ENCODE measurements around the gene ZNF555. TPM values are rescaled to one million over a fixed set of nuclear protein-coding genes. Genes with fewer than 3 reads are reported as not detected.
"Not testable (repeated sequence)": the region's sequence is repeated elsewhere in the genome, so short reads cannot be mapped to it uniquely, and the experiment has no call there.

Gene ZNF555
- 1 to 10 TPM; 1.3 to 2.8 TPM for total RNA-seq

DNA sequence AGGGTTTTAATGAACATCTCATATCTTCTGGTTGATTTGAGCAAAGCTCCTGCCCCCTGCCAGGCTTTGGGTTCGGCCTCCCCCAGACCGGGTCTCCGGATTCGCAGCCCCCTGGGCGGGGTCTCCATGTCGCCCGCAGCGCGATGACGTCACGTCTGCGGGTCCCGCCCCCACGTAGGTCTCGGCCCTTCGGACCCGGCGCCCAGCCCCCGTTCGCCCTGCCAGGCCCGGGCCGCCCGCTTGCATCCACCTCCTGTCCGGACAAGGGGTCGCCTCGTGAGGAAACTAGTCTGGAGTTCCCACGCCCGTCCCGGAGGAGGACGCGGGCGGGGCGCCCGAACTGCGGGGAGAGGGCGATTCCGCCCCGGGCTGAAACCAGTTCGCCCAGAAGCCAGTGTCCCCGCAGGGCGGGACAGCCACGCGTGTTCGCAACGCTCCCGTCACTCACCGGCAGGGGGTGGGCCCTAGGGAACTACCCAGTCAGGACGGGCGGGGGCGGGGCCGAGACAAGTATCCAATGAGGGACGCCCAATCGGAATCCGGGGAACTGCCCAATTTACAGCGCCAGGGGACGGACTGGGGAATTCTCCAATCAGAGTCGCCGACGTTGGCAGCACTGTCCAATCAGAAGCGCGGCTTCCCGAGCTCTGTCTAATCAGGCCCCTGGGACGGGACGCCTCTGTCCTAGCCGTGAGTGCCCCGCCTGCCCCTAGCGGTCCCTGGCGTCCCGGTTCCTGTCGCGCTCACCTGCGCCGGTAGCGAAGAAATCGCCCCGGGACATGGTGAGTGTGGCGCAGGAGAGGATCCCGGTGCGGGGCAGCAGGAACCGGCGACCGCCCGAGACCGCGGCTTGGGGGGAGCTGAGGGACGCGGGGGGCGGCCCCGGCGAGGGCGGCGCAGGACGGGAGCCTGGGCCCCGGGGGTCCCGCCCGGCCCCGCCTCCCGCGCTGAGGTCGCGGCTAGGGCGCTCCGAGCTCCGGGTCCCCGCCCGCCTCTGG is at the start of gene ZNF555:
ZNF555 (plus strand) TSS at position 682 of the 998 bp plus-strand sequence; CDS start at position 780, 98 bp downstream.
- Mint-ChIP-seq H3K36me3 (peaks cover 19 to 38% of the 10 kb centered on the region in 2 donors), H3K9me3 (peaks cover 8 to 16% of the 10 kb centered on the region in 2 donors), H3K27ac (peak within 1 kb of the TSS; percentile 22 to 88)
- ATAC-seq (peak; percentile 99 to 100), DNase-seq (ENCODE audit: low spot score in 2 of 2) (peak; percentile 94 to 99)

DNA sequence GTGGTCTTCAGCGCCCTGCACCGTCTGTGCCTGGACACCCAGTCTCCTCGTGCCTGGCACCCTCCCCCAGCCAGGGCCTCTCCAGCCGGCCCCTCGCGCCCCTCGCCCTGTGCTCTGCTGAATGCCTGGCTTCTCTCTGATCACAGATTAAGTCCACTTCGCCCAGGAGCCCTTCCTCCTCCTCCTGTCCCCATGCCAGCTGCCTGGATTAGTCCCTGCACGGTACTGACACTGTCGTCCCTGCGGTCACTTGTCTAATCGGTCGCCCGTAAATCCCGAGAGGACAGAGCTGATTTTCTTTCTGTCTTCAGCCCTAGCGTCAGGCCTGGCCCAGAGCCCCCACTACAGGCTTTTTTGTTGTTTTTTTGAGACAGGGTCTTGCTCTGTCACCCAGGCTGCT is 49.4 kb upstream of the ZNF555 start:
- DNase-seq (ENCODE audit: low spot score in 2 of 2) (no peak), ATAC-seq (no peak)
- Mint-ChIP-seq H3K9me3 (no peaks in the 10 kb centered on the region), H3K36me3 (peaks cover 0 to 25% of the 10 kb centered on the region in 2 donors), H3K27ac (peak overlapping the region; percentile 61 to 62)

DNA sequence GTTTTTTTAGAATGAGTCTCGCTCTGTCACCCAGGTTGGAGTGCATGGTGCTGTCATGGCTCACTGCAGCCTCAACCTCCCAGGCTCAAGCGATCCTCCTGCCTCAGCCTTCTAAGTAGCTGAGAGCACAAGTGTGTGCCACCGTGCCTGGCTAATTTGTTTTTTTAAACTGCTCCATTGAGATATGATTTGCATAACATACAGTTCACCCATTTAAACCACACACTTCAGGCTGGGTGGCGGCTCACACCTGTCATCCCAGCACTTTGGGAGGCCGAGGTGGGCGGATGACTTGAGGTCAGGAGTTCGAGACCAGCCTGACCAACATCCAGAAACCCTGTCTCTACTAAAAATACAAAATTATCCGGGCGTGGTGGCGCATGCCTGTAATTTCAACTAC is 48.6 kb upstream of the ZNF555 start:
- H3K27ac Mint-ChIP-seq; ATAC-seq; DNase-seq (ENCODE audit: low spot score in 2 of 2); H3K9me3 Mint-ChIP-seq: not testable (repeated sequence)
- H3K36me3 Mint-ChIP-seq: peaks cover 0 to 17% of the 10 kb centered on the region in 2 donors

DNA sequence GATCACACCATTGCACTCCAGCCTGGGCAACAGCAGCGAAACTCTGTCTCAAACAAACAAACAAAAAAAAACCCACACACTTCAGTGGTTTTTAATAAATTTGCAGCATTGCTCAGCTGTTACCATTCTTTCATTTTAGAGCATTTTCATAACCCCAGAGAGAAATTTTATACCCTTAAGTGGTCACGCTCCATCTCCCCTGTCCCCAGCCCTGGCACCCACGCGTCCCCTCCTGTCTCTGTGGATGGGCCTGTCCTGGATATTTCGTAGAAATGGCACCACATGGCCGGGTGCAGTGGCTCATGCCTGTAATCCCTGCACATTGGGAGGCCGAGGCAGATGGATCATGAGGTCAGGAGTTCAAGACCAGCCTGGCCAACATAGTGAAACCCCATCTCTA is 48.1 kb upstream of the ZNF555 start:
- DNase-seq (ENCODE audit: low spot score in 2 of 2) (no peak), ATAC-seq (no peak)
- Mint-ChIP-seq H3K9me3 (no peaks in the 10 kb centered on the region), H3K36me3 (peaks cover 0 to 13% of the 10 kb centered on the region in 2 donors), H3K27ac (no peak overlapping the region)

DNA sequence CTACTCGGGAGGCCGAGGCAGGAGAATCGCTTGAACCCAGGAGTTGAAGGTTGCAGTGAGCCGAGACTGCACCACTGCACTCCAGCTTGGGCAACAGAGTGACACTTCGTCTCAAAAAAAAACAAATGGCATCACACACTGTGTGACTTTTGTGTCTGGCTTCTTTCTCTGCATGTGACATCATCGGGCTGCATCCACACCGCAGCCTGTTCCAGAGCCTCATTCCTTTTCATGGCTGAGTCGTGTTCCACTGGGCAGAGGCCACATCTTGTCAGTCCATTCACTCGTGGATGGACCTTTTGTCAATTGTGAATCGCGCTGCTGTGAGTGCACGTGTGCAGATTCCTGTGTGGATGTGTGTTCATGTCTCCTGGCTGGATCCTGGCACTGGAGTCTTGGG is 47.7 kb upstream of the ZNF555 start:
- DNase-seq (ENCODE audit: low spot score in 2 of 2): no peak
- Mint-ChIP-seq H3K36me3 (peaks cover 0 to 10% of the 10 kb centered on the region in 2 donors), H3K9me3 (no peaks in the 10 kb centered on the region), H3K27ac (no peak overlapping the region)
- ATAC-seq: no peak

DNA sequence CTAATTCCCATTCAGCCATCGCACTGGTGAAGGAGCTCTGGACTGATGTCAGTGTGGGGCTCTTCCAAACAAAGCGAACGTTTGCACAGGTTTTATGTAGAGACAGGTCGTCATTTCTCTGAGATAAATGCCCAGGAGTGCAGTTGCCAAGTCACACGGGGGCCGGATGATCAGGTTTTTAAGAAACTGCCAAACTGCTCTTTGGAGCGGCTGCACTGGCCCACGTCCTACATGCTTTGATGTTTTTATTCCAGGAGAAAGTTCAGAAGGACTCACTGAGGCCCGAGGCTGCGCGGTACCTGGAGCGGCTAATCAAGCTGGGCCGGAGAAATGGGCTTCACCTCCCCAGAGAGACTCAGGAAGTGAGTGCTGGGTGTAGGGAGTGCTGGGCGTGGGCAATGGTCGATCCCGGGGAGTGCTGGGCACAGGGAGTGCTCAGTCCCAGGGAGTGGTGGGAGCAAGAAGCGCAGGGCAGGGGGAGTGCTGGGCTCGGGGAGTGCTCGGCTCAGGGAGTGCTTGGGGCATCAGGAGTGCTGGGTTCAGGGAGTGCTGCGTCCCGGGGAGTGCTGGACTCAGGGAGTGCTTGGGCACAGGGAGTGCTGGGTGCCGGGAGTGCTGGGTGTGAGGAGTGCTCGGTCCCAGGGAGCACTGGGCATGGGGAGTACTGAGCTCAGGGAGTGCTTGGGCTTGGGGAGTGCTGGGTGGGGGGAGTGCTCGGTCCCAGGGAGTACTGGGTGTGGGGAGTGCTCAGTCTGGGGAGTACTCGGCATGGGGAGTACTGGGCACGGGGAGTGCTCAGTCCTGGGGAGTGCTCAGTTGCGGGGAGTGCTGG is 45.2 kb upstream of the ZNF555 start:
- Mint-ChIP-seq H3K9me3 (no peaks in the 10 kb centered on the region), H3K27ac (peak overlapping the region in 1 of 2 donors; percentile 60), H3K36me3 (peaks cover 0 to 10% of the 10 kb centered on the region in 2 donors)
- ATAC-seq (no peak), DNase-seq (ENCODE audit: low spot score in 2 of 2) (no peak)

DNA sequence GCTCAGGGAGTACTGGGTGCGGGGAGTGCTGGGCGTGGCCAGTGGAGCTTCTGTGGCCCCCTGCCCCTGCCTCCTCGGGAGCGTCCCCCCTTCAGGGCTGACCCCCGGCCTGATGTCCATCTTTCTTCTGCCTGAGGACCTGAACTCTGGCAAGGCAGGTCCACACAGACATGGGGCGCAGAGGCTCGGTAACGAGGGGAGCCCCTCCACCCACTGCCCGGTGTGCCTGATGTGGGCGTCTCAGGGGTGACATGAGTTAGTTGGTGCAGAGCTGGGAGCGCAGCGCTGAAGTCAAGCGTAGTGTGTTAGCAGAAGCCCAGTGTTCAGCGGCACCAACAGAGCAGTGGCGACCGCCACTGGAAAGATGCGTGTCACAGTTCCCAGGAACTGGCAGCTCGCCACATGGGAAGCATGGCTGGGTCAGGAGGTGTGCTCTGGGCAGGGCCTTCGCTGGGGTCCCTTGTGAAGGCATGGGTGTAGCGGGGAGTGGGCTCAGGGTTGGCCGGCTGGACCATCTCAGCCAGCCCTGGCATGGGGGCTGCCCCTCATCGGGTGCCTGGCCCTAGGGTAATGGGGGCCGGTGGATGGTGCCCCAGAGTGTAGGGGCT is 44.5 kb upstream of the ZNF555 start:
- no peaks in the 10 kb centered on the region for H3K9me3 Mint-ChIP-seq
- peaks cover 0 to 10% of the 10 kb centered on the region in 2 donors for H3K36me3 Mint-ChIP-seq
- no peak overlapping the region for H3K27ac Mint-ChIP-seq
- ATAC-seq (no peak), DNase-seq (ENCODE audit: low spot score in 2 of 2) (no peak)

DNA sequence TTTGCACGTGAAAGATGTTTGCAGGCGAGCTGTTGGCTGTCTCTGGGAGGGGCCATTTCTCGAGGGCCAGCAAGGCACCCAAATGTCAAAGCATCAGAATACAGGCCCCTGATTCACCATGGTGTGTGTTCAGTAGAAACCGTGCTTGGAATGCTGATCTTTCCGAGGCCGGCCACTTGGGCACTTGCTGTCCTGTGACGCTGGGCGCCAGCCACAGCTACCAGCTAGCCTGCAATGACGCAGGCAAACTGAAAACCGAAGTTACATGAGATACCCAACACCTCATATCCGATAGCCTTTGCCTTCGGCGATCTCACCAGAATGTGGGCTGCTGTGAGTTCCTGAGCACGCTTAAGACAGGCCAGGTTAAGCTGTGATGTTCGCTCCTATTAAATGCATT is 44.0 kb upstream of the ZNF555 start:
- Mint-ChIP-seq H3K9me3 (no peaks in the 10 kb centered on the region), H3K27ac (no peak overlapping the region), H3K36me3 (peaks cover 0 to 6% of the 10 kb centered on the region in 2 donors)
- no peak for ATAC-seq
- no peak for DNase-seq (ENCODE audit: low spot score in 2 of 2)

DNA sequence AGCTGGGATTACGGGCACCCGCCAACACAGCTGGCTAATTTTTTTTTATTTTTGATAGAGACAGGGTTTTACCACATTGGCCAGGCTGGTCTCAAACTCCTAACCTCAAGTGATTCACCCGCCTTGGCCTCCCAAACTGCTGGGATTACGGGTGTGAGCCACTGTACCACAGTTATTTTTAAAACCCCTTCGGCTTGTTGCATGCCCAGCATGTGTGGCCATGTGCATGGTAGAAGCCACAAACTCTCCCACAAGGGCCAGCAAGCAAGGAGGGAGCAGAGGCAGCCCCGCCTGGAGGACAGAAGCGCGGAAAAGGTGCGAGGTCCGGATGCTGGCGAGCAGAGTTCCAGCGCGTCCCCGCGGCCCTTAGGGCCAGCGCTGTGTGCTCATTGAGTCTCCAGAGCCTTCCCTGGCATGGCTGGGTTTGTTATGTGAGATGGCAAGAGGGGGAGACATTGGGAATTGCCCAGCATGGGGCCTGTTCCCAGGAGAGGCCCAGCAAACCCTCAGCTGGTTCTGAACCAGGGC is 43.1 kb upstream of the ZNF555 start:
- Mint-ChIP-seq H3K36me3 (peaks cover 0 to 8% of the 10 kb centered on the region in 2 donors), H3K27ac (no peak overlapping the region), H3K9me3 (no peaks in the 10 kb centered on the region)
- no peak for DNase-seq (ENCODE audit: low spot score in 2 of 2)
- ATAC-seq: no peak

DNA sequence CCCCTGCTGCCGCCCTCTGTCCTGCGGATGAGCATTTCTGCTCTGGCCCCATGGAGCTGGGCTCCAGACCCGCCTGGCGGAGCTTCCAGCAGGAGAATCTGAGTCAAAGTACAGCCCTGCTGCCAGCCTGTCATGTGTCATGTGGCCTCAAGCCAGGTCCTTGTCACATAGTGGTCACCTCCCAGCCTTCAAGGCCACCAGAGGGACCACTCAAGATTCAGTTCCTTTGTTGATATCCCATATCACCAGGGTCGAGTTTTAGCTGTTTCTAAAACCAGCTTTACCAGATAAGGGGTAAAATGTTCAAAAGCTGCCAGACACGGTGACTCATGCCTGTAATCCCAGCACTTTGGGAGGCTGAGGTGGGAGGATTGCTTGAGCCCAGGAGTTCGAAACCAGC is 42.5 kb upstream of the ZNF555 start:
- DNase-seq (ENCODE audit: low spot score in 2 of 2): no peak
- H3K27ac Mint-ChIP-seq: no peak overlapping the region
- ATAC-seq: no peak
- H3K9me3 Mint-ChIP-seq: no peaks in the 10 kb centered on the region
- H3K36me3 Mint-ChIP-seq: peaks cover 0 to 7% of the 10 kb centered on the region in 2 donors

DNA sequence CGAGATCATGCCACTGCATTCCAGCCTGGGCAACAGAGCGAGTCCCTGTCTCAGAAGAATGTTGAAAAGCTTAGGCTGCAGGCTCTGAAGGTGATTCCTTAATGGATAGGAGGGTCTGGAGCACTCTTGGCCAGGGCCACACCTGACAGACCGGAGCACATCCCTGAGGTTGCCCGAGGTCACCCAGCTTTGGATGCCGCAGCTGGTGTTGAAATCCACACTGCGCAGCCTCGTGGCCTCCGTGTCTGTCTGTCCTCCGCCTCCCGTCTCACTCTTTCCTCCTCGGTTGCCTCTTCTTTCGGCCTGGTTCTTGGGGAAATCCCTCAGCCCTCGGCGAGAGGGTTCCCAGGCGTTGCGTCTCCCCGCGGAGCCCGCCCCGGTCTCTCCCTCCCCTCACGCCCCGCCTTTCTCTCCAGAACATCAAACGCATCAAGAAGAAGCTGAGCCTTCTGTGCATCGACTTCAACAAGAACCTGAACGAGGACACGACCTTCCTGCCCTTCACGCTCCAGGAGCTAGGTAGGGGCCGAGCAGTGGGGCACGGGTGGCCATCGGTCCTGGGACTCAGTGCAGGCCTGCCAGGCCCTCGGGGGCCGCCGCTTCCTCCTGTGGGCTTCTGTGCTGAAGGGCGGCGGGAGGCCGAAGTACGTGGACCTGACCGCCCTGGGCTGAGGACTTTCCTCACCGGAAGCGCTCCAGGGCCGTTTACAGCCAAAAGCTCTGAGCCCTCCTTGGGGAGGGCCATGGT is 41.8 kb upstream of the ZNF555 start:
- H3K27ac Mint-ChIP-seq: no peak overlapping the region
- H3K9me3 Mint-ChIP-seq: no peaks in the 10 kb centered on the region
- H3K36me3 Mint-ChIP-seq: peaks cover 0 to 13% of the 10 kb centered on the region in 2 donors
- no peak for ATAC-seq
- DNase-seq (ENCODE audit: low spot score in 2 of 2): no peak

DNA sequence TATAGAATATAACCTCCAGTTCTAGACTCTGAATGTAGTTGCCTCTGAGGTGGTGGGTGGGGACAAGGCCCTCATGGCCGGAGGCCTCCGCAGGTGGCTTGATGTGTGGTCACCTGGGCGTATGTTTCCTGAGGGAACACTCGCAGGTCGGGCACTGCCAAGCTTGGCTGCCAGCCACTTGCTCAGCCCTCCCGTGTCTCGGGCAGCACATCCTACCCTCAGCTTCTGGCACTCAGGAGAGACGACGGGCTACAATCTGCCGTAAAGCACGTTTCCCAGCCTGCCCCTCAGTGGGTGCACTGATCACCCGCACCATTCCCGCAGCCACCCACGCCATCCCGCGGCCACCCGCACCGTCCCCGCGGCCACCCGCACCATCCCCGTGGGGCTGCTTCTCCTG is 40.8 kb upstream of the ZNF555 start:
- H3K9me3 Mint-ChIP-seq: no peaks in the 10 kb centered on the region
- ATAC-seq: no peak
- no peak for DNase-seq (ENCODE audit: low spot score in 2 of 2)
- H3K27ac Mint-ChIP-seq: no peak overlapping the region
- H3K36me3 Mint-ChIP-seq: peaks cover 0 to 13% of the 10 kb centered on the region in 2 donors

DNA sequence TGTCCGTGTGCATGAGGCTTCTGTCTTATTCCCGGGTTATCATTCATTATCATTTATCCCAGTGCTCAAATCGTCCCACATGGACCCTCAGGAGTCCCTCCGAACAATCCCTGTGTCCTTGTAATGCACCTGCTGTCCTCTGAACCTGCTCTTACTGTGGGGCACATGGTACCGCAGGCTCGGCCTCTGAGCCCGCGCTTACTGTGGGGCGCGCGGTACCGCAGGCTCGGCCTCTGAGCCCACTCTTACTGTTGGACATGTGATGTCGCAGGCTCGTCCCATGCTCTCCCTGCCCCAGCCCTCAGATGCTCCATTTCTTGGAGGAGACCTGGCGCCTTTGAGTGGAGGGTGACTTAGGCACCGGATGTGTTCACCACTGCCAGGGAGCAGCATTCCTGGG is 38.4 kb upstream of the ZNF555 start:
- Mint-ChIP-seq H3K36me3 (peaks cover 0 to 13% of the 10 kb centered on the region in 2 donors), H3K9me3 (no peaks in the 10 kb centered on the region), H3K27ac (peak overlapping the region in 1 of 2 donors; percentile 52)
- DNase-seq (ENCODE audit: low spot score in 2 of 2): no peak
- ATAC-seq: no peak

DNA sequence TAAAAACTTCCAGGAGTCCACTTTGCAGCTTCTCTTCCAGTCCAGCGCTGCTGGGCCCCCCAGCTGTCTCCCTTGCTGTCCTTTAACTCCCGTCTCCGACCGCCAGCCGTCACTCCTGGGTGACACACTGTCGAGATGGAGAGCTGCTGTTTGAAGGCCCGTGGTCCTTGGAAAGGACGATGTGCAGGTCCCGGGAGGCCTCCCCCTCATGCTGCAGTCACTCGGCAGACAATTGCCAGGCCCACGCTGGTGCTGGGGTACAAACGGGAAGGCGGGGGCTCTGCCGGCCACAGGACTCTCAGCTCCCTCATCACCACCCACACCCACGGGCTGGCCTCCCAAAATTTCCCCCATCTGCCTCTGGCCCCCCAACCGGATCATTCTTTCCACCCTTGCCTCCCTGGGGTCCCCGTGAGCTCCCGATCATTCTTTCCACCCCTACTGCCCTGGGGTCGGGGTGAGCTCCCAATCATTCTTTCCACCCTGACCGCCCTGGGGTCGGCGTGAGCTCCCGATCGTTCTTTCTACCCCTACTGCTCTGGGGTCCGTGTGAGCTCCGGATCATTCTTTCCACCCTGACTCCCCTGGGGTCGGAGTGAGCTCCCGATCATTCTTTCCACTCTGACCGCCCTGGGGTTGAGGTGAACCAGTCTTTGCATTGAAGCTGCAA is 37.7 kb upstream of the ZNF555 start:
- ATAC-seq (no peak), DNase-seq (ENCODE audit: low spot score in 2 of 2) (no peak)
- no peaks in the 10 kb centered on the region for H3K9me3 Mint-ChIP-seq
- no peak overlapping the region for H3K27ac Mint-ChIP-seq
- peaks cover under 1 to 13% of the 10 kb centered on the region in 2 donors for H3K36me3 Mint-ChIP-seq

All from activated naive CD4-positive, alpha-beta T cell treated with anti-CD3 and anti-CD28 coated beads, Interleukin-2, amount 50 U/mL, for 72 hours (primary cell).